HepG2 (cell line): ENCODE results near the gene FANCD2OS. TPM values are rescaled to one million over a fixed set of nuclear protein-coding genes. Genes with fewer than 3 reads are reported as not detected.

Experiments used
- ATAC-seq: fragments of 200-7000 bp; cut with Tn5 transposase; 3 replicates; pipeline ENCODE4 v1.9.1; 2020; ENCODE audit warnings: mild to moderate bottlenecking, moderate library complexity
- BruUV-seq: library from RNA; stranded (reverse); fragments of 400-500 nt; replicated peaks from 2 replicates; lab custom pipeline; 2021; lab: Mats Ljungman, UMichigan
- CTCF ChIA-PET: fragments of 300-600 bp; formaldehyde crosslinking; extraction: SDS; loops from one replicate; lab custom pipeline; 2021; ENCODE audit warnings: low total read pairs, inconsistent platforms, low intra/inter-chr PET ratio; lab: Yijun Ruan, JAX
- POLR2A ChIA-PET: fragments of 350-600 bp; sonication (Branson Sonifier 250); formaldehyde crosslinking; loops from one replicate; lab custom pipeline; 2020; ENCODE audit warnings: antibody characterized with exemption, inconsistent platforms; lab: Yijun Ruan, JAX
- DNase-seq: peaks from one replicate; pipeline ENCODE4 v3.0.0-alpha.2; 2015; ENCODE audit warnings: low spot score
- FAIRE-seq: peaks from 3 replicates; lab custom pipeline; 2011; peaks lifted over from hg19 to GRCh38; lab: Jason Lieb, UNC
- H2AFZ ChIP-seq: one replicate; pipeline ENCODE4 v1.6.1; 2011; ENCODE audit warnings: low read length, inconsistent platforms
- H3K27ac ChIP-seq: fragments of 300-600 bp; 3 replicates; pipeline ENCODE4 v1.8.0; 2011; ENCODE audit warnings: mixed run types, mild to moderate bottlenecking, mixed read lengths, low read length, inconsistent platforms; ENCODE audit not compliant: insufficient read depth; ENCODE audit errors: extremely low read length
- H3K27me3 ChIP-seq, 2 experiments: fragments of 200-600 bp in 1 of 2; 2 replicates in 1 of 2; 3 replicates in 1 of 2; pipeline versions ENCODE4 v1.6.0 to v1.8.0; 2011; ENCODE audit warnings: low read length in 2 of 2, mild to moderate bottlenecking in 2 of 2, moderate library complexity in 2 of 2, inconsistent platforms in 1 of 2; ENCODE audit not compliant: insufficient read depth in 2 of 2, control insufficient read depth in 1 of 2
- H3K36me3 ChIP-seq, 2 experiments: fragments of 200-600 bp in 1 of 2; replicated peaks in 1 of 2; 2 replicates in 1 of 2; 3 replicates in 1 of 2; pipeline versions ENCODE4 v1.5.1 to v1.8.0; 2011; ENCODE audit warnings: low read length in 2 of 2, inconsistent platforms in 1 of 2; ENCODE audit not compliant: insufficient read depth in 2 of 2, control insufficient read depth in 1 of 2
- H3K4me1 ChIP-seq: 2 replicates; pipeline ENCODE4 v1.5.1; 2012; ENCODE audit warnings: low read length, inconsistent platforms; ENCODE audit not compliant: insufficient read depth
- H3K4me2 ChIP-seq: 2 replicates; pipeline ENCODE4 v1.6.0; 2011; ENCODE audit warnings: low read depth, low read length, inconsistent platforms
- H3K4me3 ChIP-seq, 3 experiments: fragments of 200-600 bp in 1 of 3; sonication (generic), shearing (Covaris generic) in 1 of 3; replicated peaks in 1 of 3; 2 replicates each; pipeline ENCODE4 v1.5.1; 2011 to 2016; ENCODE audit warnings: low read length in 3 of 3, inconsistent platforms in 2 of 3, low read depth in 2 of 3, mild to moderate bottlenecking in 2 of 3, control low read depth in 1 of 3, mixed read lengths in 1 of 3; ENCODE audit not compliant: insufficient read depth in 1 of 3
- H3K79me2 ChIP-seq: one replicate; pipeline ENCODE4 v1.6.1; 2011; ENCODE audit warnings: low read length, inconsistent platforms; ENCODE audit not compliant: insufficient read depth
- H3K9ac ChIP-seq: 2 replicates; pipeline ENCODE4 v1.6.0; 2011; ENCODE audit warnings: mild to moderate bottlenecking, low read depth, low read length, inconsistent platforms; ENCODE audit not compliant: insufficient read depth
- H3K9me3 ChIP-seq: 2 replicates; pipeline ENCODE4 v1.5.1; 2012; ENCODE audit warnings: mild to moderate bottlenecking, low read length
- H4K20me1 ChIP-seq: 2 replicates; pipeline ENCODE4 v1.6.0; 2011; ENCODE audit warnings: inconsistent platforms, mild to moderate bottlenecking, low read length, moderate library complexity; ENCODE audit not compliant: insufficient read depth
- AGO2 ChIP-seq: fragments of 200-400 bp; formaldehyde crosslinking; optimal IDR thresholded peaks from 2 replicates; pipeline ENCODE3; 2017; ENCODE audit warnings: mild to moderate bottlenecking, low read depth, low read length, moderate library complexity
- HNF4A ChIP-seq: sonication (generic); formaldehyde crosslinking; IDR thresholded peaks from 2 replicates; pipeline ENCODE4 v1.4.0; 2020; ENCODE audit warnings: missing genetic modification reagents
- JARID2 ChIP-seq: sonication (generic); formaldehyde crosslinking; IDR thresholded peaks from 2 replicates; pipeline ENCODE4 v1.8.1; 2023; ENCODE audit warnings: missing genetic modification reagents, inconsistent platforms; ENCODE audit not compliant: insufficient replicate concordance
- MAFF ChIP-seq: IDR thresholded peaks from 2 replicates; pipeline ENCODE4 v1.6.1; 2011; ENCODE audit warnings: low read depth, low read length, improper control_type of control experiment
- MAFK ChIP-seq, 2 experiments: IDR thresholded peaks in 1 of 2; conservative IDR thresholded peaks in 1 of 2; 2 replicates each; pipeline ENCODE4 v1.6.1; 2011; ENCODE audit warnings: improper control_type of control experiment in 2 of 2, low read length in 2 of 2
- MTF2 ChIP-seq: sonication (generic); formaldehyde crosslinking; IDR thresholded peaks from 2 replicates; pipeline ENCODE4 v1.5.0; 2020; ENCODE audit warnings: missing genetic modification reagents, borderline replicate concordance
- NCOA2 ChIP-seq: sonication (generic); formaldehyde crosslinking; IDR thresholded peaks from 2 replicates; pipeline ENCODE4 v1.8.0; 2022; ENCODE audit warnings: inconsistent platforms
- POLR2G ChIP-seq: fragments of 200-400 bp; formaldehyde crosslinking; IDR thresholded peaks from 2 replicates; pipeline ENCODE4 v1.6.1; 2018; ENCODE audit warnings: mild to moderate bottlenecking, low read depth, low read length, moderate library complexity
- PTBP1 ChIP-seq: fragments of 200-400 bp; formaldehyde crosslinking; IDR thresholded peaks from 2 replicates; pipeline ENCODE4 v1.6.1; 2018; ENCODE audit warnings: low read length, low read depth; ENCODE audit not compliant: poor library complexity, severe bottlenecking
- TBX3 ChIP-seq: fragments of 450-650 bp; IDR thresholded peaks from 2 replicates; pipeline ENCODE4 v1.6.1; 2017; ENCODE audit warnings: antibody characterized with exemption, mild to moderate bottlenecking, inconsistent platforms, borderline replicate concordance
- ZFP37 ChIP-seq: sonication (generic); formaldehyde crosslinking; IDR thresholded peaks from 2 replicates; pipeline ENCODE4 v1.4.0; 2020; ENCODE audit warnings: missing genetic modification reagents, borderline replicate concordance
- ZNF12 ChIP-seq: sonication (generic); formaldehyde crosslinking; IDR thresholded peaks from 2 replicates; pipeline ENCODE4 v1.5.0; 2020; ENCODE audit warnings: missing genetic modification reagents
- ZNF276 ChIP-seq: sonication (generic); formaldehyde crosslinking; IDR thresholded peaks from 2 replicates; pipeline ENCODE4 v1.4.0; 2020; ENCODE audit warnings: mild to moderate bottlenecking, low read depth, missing genetic modification reagents
- ZNF414 ChIP-seq: sonication (generic); formaldehyde crosslinking; IDR thresholded peaks from 2 replicates; pipeline ENCODE4 v1.5.0; 2020; ENCODE audit warnings: missing genetic modification reagents
- ZNF562 ChIP-seq: sonication (generic); formaldehyde crosslinking; IDR thresholded peaks from 2 replicates; pipeline ENCODE4 v1.8.0; 2022; ENCODE audit warnings: missing genetic modification reagents, borderline replicate concordance
- WGBS: methylation state at CpG from one replicate; pipeline ENCODE4 v1.1.6; 2017; ENCODE audit warnings: low lambda C conversion rate; 5-methylcytosine and 5-hydroxymethylcytosine counted together
- in situ Hi-C: cut with HindIII; loops from 2 replicates; pipeline ENCODE4 v1.10.0; 2017; ENCODE audit warnings: low pct_unique_long_range_greater_than_20kb; ENCODE audit not compliant: extremely low pct_ligation_motif_present
- intact Hi-C: fragments of 100-400 bp; cut with micrococcal nuclease; formaldehyde crosslinking; loops from one replicate; pipeline ENCODE4 v1.10.0; 2022; ENCODE audit not compliant: unreplicated experiment
- polyA plus RNA-seq, 8 experiments: library from polyadenylated mRNA; depleted of rRNA in 3 of 8; stranded (reverse) in 7 of 8; unstranded in 1 of 8; fragments of >200 nt; fragmentation: Illumina TruSeq in 4 of 8; extraction: Trizol in 4 of 8; gene quantifications; 2 replicates each; pipeline versions ENCODE4 v1.2.1 to v1.2.3, GENCODE V29; 2011 to 2016; ENCODE audit warnings: low read depth in 4 of 8, missing spikeins in 1 of 8, mixed read lengths in 1 of 8; ENCODE audit not compliant: insufficient read depth in 1 of 8
- total RNA-seq, 5 experiments: library from RNA; depleted of rRNA; stranded (reverse); fragments of >200 nt; fragmentation: Illumina TruSeq; extraction: Trizol; gene quantifications; 2 replicates each; pipeline ENCODE4 v1.2.3, GENCODE V29; 2016; ENCODE audit warnings: low read depth in 1 of 5
- TF ChIP-seq, protein P1 (sequence below): sonication (generic); formaldehyde crosslinking; IDR thresholded peaks from 2 replicates; pipeline ENCODE4 v1.4.0; 2020; ENCODE audit warnings: low read depth, mild to moderate bottlenecking, missing genetic modification reagents

The FANCD2OS gene
- total and polyA plus RNA-seq, 2 of the 13 experiments (the other 11 are each of a cell fraction or from before 2014, with no cell fraction given) = not detected

GRCh38 chr3:10154335-10155122 is 46.5 kb upstream of the FANCD2OS start (continued):
- TF ChIP-seq MTF2 (CRISPR knock-in tag) = no peak
- no peak for TF ChIP-seq ZNF12
- peak; percentile 22 for TF ChIP-seq AGO2
- no peak for TF ChIP-seq ZNF414
- no peak for TF ChIP-seq ZNF562 (CRISPR knock-in tag)
- no peak for TF ChIP-seq NCOA2 (CRISPR knock-in tag)
- TF ChIP-seq POLR2G = peak; percentile 55

DNA sequence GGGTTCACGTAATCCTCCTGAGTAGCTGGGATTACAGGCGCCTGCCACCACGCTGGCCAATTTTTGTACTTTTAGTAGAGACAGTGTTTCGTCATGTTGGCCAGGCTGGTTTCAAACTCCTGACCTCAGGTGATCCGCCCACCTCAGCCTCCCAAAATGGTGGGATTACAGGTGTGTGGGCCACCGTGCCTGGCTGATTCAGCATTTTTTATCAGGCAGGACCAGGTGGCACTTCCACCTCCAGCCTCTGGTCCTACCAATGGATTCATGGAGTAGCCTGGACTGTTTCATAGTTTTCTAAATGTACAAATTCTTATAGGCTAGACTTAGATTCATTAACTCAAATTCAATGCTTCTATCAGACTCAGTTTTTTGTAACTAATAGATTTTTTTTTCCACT is 42.9 kb upstream of the FANCD2OS start:
- CTCF ChIA-PET = no interaction called here
- DNase-seq = no peak
- H3K27ac ChIP-seq = no peak overlapping the region
- H3K9ac ChIP-seq = no peak overlapping the region
- intact Hi-C loops (no loop called here), in situ Hi-C loops (no loop called here)
- TF ChIP-seq MAFF = peak; percentile 55
- no peak for TF ChIP-seq ZNF276
- TF ChIP-seq JARID2 (CRISPR knock-in tag) = no peak
- TF ChIP-seq TBX3 = no peak
- no peak for TF ChIP-seq PTBP1
- TF ChIP-seq, protein P1, sequence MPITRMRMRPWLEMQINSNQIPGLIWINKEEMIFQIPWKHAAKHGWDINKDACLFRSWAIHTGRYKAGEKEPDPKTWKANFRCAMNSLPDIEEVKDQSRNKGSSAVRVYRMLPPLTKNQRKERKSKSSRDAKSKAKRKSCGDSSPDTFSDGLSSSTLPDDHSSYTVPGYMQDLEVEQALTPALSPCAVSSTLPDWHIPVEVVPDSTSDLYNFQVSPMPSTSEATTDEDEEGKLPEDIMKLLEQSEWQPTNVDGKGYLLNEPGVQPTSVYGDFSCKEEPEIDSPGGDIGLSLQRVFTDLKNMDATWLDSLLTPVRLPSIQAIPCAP (CRISPR knock-in tag) = no peak
- no peak for TF ChIP-seq ZFP37 (CRISPR knock-in tag)
- peak; percentile 68 to 73 for TF ChIP-seq MAFK (conservative IDR thresholded peaks at IDR 0.05 in 1 of 2, IDR thresholded peaks at IDR 0.05 in 1 of 2; ENCODE audit: low read length in 2 of 2)
- no peak for TF ChIP-seq HNF4A (CRISPR knock-in tag)
- no peak overlapping the region for H3K4me2 ChIP-seq
- no peak for FAIRE-seq
- no peak overlapping the region for H2AFZ ChIP-seq
- H4K20me1 ChIP-seq = no peaks in the 10 kb centered on the region
- no peaks in the 10 kb centered on the region for H3K9me3 ChIP-seq
- peaks cover 6% of the 10 kb centered on the region for H3K4me1 ChIP-seq
- WGBS = 70% methylated on average over 4 of the region's 6 CpGs
- no peaks in the 10 kb centered on the region for H3K27me3 ChIP-seq
- peaks cover 14 to 47% of the 10 kb centered on the region in 2 experiments; a peak in 4 of 5 replicates for H3K36me3 ChIP-seq
- H3K79me2 ChIP-seq = peaks cover 9% of the 10 kb centered on the region
- no peak for ATAC-seq
- POLR2A ChIA-PET = no interaction called here
- H3K4me3 ChIP-seq = no peak overlapping the region
- BruUV-seq = no TSS peak
